IPS-15b (cell line): Measurements from ENCODE around the gene DCTD.

Source experiments
- H3K27me3 ChIP-seq: one replicate; pipeline ENCODE4 v1.6.1; 2013; ENCODE audit warnings: low read length; ENCODE audit not compliant: control insufficient read depth, insufficient read depth
- H3K36me3 ChIP-seq: one replicate; pipeline ENCODE4 v1.6.1; 2013; ENCODE audit warnings: low read length; ENCODE audit not compliant: control insufficient read depth, insufficient read depth
- H3K4me1 ChIP-seq: one replicate; pipeline ENCODE4 v1.6.1; 2013; ENCODE audit warnings: mild to moderate bottlenecking, low read length; ENCODE audit not compliant: control insufficient read depth, insufficient read depth
- H3K4me3 ChIP-seq: one replicate; pipeline ENCODE4 v1.5.1; 2013; ENCODE audit warnings: low read depth, low read length
- H3K9ac ChIP-seq: one replicate; pipeline ENCODE4 v1.6.1; 2013; ENCODE audit warnings: low read depth, mild to moderate bottlenecking, low read length
- H3K9me3 ChIP-seq: one replicate; pipeline ENCODE4 v1.6.1; 2013; ENCODE audit warnings: mild to moderate bottlenecking, low read length; ENCODE audit not compliant: control insufficient read depth, insufficient read depth

The DCTD gene

DNA sequence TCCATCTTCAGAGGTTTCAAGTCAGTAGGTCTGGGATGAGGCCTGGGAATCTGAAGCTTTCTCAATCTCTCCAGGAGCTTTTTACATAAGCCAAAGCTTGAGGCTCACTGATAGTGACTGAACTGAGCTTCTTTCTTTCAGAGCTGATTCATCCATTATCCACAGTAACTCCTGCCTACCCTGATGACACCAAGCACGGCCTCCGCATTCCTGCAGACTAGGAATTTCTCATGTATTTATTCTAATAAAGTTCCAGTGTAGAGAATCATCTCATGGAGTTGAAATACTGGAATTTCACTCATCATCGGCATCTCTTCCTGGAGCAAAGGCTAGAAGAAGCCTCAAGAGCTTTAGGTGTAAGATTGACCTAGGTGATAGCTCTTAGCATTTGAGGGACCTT, 12.1 kb upstream of the DCTD start:
- H3K27me3 ChIP-seq, result no peaks in the 10 kb centered on the region
- H3K9ac ChIP-seq, result no peak overlapping the region
- H3K36me3 ChIP-seq, result no peaks in the 10 kb centered on the region
- H3K9me3 ChIP-seq, result no peaks in the 10 kb centered on the region
- no peaks in the 10 kb centered on the region for H3K4me1 ChIP-seq
- no peak overlapping the region for H3K4me3 ChIP-seq

DNA sequence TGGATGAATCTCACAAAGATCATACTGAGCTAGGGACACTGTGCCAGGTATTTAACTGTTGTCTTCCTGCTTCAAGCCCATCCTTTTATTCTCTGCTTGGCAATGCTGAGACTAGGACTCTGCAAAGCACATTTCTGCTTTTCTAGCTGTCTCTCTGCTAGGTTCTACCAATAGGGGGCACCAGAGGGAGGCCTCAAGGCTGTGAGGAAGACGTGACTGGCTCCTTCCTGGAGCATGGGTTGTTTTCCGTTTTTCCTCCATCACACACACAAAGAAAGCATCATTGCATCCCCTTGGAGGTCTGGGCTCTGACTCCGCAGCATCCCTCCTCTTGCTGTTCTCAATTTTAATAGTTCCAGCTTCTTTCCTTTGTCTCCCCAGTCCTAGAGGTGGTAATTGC, 10.9 kb upstream of the DCTD start:
- no peaks in the 10 kb centered on the region for H3K27me3 ChIP-seq
- no peaks in the 10 kb centered on the region for H3K9me3 ChIP-seq
- H3K4me3 ChIP-seq, result no peak overlapping the region
- H3K9ac ChIP-seq, result no peak overlapping the region
- no peaks in the 10 kb centered on the region for H3K4me1 ChIP-seq
- H3K36me3 ChIP-seq, result no peaks in the 10 kb centered on the region

DNA sequence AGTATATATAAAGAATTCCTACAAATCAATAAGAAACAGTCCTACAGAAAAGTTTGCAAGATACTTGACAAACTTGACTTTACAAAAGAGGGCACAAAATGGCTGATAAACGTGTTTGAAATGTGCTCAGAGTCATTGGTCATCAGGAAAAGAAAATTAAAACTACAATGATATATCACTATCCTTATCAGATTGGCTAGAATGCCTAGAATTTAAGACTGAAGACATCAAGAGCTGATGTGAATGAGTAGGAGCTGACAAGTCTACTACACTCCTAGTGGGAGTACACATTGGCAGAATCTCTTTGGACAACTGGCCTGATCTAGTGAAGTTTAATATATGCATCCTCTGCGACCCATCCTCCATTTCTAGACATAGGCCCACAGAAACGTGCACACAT, 10.3 kb upstream of the DCTD start:
- Histone ChIP-seq H3K27me3 (no peaks in the 10 kb centered on the region), H3K4me3 (no peak overlapping the region), H3K9me3 (no peaks in the 10 kb centered on the region), H3K36me3 (no peaks in the 10 kb centered on the region), H3K9ac (no peak overlapping the region), H3K4me1 (no peaks in the 10 kb centered on the region)

DNA sequence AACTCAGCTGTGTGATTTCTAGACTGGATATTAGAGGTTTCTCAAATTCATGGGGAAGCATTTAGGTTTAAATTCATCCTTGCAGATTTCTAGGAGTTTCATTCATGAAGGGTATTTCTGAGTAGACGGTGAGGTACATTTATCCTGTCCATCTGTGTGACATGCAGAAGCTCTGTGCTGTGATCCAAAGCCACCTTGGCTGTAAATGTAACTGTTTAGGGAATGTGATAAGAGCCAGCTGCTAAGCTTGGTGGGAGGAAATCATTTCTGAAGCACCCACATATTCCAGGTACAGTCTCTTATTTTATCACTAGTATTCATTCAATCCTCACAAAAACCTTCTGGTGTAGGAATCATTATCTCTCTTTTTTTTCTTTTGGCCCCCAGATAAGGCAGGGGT, 8.7 kb upstream of the DCTD start:
- no peaks in the 10 kb centered on the region for H3K9me3 ChIP-seq
- no peak overlapping the region for H3K4me3 ChIP-seq
- no peaks in the 10 kb centered on the region for H3K27me3 ChIP-seq
- no peaks in the 10 kb centered on the region for H3K4me1 ChIP-seq
- H3K9ac ChIP-seq, result no peak overlapping the region
- H3K36me3 ChIP-seq, result no peaks in the 10 kb centered on the region

DNA sequence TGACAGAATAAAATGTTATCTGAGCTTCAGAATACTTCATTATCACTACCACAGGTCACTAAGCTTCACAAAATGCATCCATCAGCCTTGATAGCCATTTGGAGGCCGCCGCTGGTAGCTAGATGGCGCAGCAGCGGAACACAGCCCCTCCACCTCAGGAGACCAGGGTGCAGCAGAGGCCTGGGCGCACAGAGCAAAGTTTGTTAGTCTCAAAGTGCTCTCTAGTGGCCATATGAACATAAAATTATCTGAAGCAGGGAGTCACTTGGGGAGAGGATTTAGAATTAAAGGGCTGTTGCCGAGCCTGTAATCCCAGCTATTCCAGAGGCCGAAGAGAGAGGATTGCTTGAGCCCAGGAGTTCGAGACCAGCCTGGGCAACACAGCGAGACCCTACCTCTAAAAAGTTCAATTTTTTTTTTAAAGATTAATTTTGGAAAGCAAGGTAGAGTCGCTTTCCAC, 8.1 kb upstream of the DCTD start:
- Histone ChIP-seq H3K9me3 (no peaks in the 10 kb centered on the region), H3K9ac (no peak overlapping the region), H3K4me3 (no peak overlapping the region), H3K27me3 (no peaks in the 10 kb centered on the region), H3K36me3 (no peaks in the 10 kb centered on the region), H3K4me1 (no peaks in the 10 kb centered on the region)

GRCh38 chr4:182924497-182924896, 7.3 kb upstream of the DCTD start:
- no peaks in the 10 kb centered on the region for H3K4me1 ChIP-seq
- no peaks in the 10 kb centered on the region for H3K36me3 ChIP-seq
- H3K27me3 ChIP-seq, result no peaks in the 10 kb centered on the region
- H3K9ac ChIP-seq, result no peak overlapping the region
- no peaks in the 10 kb centered on the region for H3K9me3 ChIP-seq
- no peak overlapping the region for H3K4me3 ChIP-seq

DNA sequence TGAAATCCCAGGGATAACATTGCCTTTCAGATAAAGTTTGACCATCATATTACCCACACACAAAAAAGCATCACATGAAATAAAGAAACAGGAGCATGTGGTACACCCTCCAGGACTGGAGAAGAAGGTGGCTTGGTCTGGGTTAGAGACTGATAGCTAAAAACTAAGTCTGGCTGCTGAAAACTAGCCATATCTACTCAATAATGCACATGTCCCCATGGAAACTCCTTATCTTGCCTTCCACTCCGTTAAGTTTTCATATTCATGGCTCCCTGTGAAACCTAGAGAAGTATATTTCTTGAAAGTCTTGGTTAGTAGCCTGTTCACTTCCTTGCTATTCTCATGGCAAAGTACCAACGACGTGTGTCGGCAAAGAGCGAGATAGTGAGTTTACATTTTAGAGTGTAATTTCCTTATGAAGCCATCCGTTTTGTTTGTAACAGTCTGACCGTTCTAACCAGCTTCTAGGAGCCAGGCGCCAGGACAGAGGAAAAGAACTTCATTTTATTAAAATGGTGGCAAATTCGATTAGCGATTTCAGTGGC, 6.7 kb upstream of the DCTD start:
- Histone ChIP-seq H3K9me3 (no peaks in the 10 kb centered on the region), H3K4me1 (no peaks in the 10 kb centered on the region), H3K27me3 (peaks cover 4% of the 10 kb centered on the region), H3K9ac (no peak overlapping the region), H3K4me3 (no peak overlapping the region), H3K36me3 (no peaks in the 10 kb centered on the region)

DNA sequence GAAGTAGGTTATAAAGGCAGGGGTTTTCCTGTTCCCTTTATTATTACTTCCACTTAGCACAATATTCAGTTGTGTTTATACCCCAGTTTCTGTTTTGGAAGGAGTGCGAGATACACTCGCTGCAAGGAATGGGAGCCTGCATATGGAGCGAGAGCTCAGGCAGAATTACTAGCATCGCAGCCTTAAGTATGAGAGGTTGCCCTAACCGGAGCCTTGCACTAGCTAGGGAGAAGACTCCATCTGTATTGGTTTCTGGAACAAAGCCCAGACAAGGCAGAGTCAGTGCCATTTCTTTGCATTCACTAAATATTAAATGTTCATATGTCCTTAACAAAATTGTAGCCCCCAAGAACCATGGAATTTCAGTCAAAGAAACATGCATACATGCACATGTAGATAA, 6.2 kb upstream of the DCTD start:
- no peak overlapping the region for H3K9ac ChIP-seq
- no peaks in the 10 kb centered on the region for H3K9me3 ChIP-seq
- peaks cover 4% of the 10 kb centered on the region for H3K27me3 ChIP-seq
- H3K4me1 ChIP-seq, result no peaks in the 10 kb centered on the region
- no peak overlapping the region for H3K4me3 ChIP-seq
- no peaks in the 10 kb centered on the region for H3K36me3 ChIP-seq

DNA sequence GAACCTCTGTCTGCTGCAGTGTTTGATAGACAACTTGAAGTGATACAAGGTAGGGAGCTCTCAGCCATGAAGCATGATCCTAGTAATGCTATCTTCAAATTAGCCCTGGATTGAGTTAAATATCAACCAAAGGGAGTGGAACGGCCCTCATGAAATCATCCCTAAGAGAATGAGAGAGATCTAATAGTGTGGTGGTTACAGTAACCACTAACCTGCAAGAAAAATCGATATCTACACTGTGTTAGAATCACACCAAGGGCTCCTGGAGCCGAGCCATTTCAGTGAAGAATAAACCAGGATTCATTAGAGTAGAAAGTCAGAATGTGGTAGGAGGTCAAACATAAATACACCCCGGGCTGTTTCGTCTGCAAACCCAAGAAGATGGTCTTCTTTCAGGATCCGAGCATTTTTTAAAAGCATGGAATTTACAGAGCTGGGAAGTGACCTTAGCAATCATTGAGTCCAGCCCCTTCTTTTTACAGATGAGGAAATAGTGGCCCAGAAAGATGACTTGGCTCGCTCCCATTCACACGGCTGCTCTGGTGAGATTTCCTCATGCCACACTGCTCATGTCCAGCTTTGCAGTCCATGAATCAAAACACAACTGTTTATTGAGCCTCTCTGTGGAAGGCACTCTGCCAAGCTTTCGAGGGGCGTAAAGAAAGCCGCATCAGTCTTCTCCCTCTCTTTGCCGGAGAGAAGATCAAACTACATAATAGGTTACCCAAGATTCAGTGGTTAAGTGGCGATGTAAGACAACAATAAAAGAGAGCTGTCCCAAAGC, 5.5 kb upstream of the DCTD start:
- Histone ChIP-seq H3K4me3 (no peak overlapping the region), H3K9me3 (no peaks in the 10 kb centered on the region), H3K9ac (no peak overlapping the region)

GRCh38 chr4:182921608-182922007, 4.4 kb upstream of the DCTD start:
- no peaks in the 10 kb centered on the region for H3K36me3 ChIP-seq
- no peak overlapping the region for H3K9ac ChIP-seq
- peaks cover 4% of the 10 kb centered on the region for H3K27me3 ChIP-seq
- no peaks in the 10 kb centered on the region for H3K4me1 ChIP-seq
- no peaks in the 10 kb centered on the region for H3K9me3 ChIP-seq
- no peak overlapping the region for H3K4me3 ChIP-seq

More for the DNA sequence above, 5.5 kb upstream of the DCTD start:
- no peaks in the 10 kb centered on the region for H3K36me3 ChIP-seq
- H3K27me3 ChIP-seq, result peaks cover 4% of the 10 kb centered on the region
- H3K4me1 ChIP-seq, result no peaks in the 10 kb centered on the region

- H3K36me3 ChIP-seq, result no peaks in the 10 kb centered on the region
- H3K9ac ChIP-seq, result no peak overlapping the region
Measured at GRCh38 chr4:182920676-182921075, 3.5 kb upstream of the DCTD start.

DNA sequence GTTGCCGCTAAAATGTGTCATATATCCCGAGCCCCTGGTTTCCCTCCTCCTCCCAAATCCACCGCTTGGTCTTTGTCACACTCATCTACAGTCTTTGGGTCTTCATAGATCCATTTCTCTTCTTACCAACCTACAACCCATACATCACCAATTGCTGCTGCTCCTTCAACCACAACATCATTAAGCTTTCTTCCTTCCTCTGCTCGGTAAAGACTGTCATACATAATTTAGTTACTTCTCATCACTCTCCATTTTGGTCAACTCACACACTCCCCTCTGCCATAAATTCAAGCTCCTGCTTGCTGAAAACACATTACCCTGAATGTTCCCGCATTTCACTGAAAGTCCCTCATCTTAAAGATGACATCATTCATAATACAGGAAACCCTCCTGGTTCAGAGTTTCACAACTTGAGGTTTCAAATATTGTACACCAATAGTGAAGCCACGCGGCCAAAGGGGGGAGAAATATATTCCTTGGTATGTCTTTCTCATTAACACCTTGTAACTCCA, 1.7 kb upstream of the DCTD start:
- no peaks in the 10 kb centered on the region for H3K9me3 ChIP-seq
- H3K4me3 ChIP-seq, result no peak overlapping the region
- no peak overlapping the region for H3K9ac ChIP-seq
- H3K4me1 ChIP-seq, result no peaks in the 10 kb centered on the region
- peaks cover 4% of the 10 kb centered on the region for H3K27me3 ChIP-seq
- no peaks in the 10 kb centered on the region for H3K36me3 ChIP-seq

More at GRCh38 chr4:182920676-182921075, 3.5 kb upstream of the DCTD start:
- Histone ChIP-seq H3K9me3 (no peaks in the 10 kb centered on the region), H3K4me1 (no peaks in the 10 kb centered on the region), H3K27me3 (peaks cover 4% of the 10 kb centered on the region), H3K4me3 (no peak overlapping the region)
